Upper lobe of left lung (tissue), 6 donors: Measurements from ENCODE around the gene DOCK6. TPM values are rescaled to one million over a fixed set of nuclear protein-coding genes. Genes with fewer than 3 reads are reported as not detected.
A peak's percentile ranks its signal among the peaks of the same experiment; 100 is the strongest.

ENCODE experiments used
- ATAC-seq, 2 donors: fragments of 200-7000 bp; cut with Tn5 transposase; one replicate each; pipeline ENCODE4 v1.9.1; 2022; ENCODE audit warnings: mild to moderate bottlenecking in 2 of 2, moderate library complexity in 2 of 2; ENCODE audit not compliant: low FRiP score in 2 of 2
- DNase-seq, 2 donors: peaks; one replicate each; pipeline ENCODE4 v3.0.0-alpha.2; 2019 to 2020
- H3K27ac ChIP-seq, 4 donors: fragments of 200-600 bp; sonication (generic); one replicate each; pipeline ENCODE4 v1.5.1; 2016 to 2019
- H3K27me3 ChIP-seq, 4 donors: fragments of 200-600 bp; sonication (generic); one replicate each; pipeline ENCODE4 v1.5.1; 2017 to 2019
- H3K36me3 ChIP-seq, 4 donors: fragments of 200-600 bp; sonication (generic); one replicate each; pipeline ENCODE4 v1.5.1; 2016 to 2019
- H3K4me1 ChIP-seq, 4 donors: fragments of 200-600 bp; sonication (generic); one replicate each; pipeline ENCODE4 v1.5.1; 2018 to 2019
- H3K4me3 ChIP-seq, 4 donors: fragments of 200-600 bp; sonication (generic); one replicate each; pipeline ENCODE4 v1.5.1; 2017 to 2019; ENCODE audit warnings: mild to moderate bottlenecking in 2 of 4, moderate library complexity in 1 of 4
- H3K9me3 ChIP-seq, 4 donors: fragments of 200-600 bp; sonication (generic); one replicate each; pipeline ENCODE4 v1.5.1; 2018 to 2019
- EP300 ChIP-seq, 4 donors: sonication (generic); formaldehyde crosslinking; IDR thresholded peaks; one replicate each; pipeline ENCODE4 v1.5.1; 2017; ENCODE audit warnings: antibody characterized with exemption in 4 of 4, control low read depth in 2 of 4
- POLR2A ChIP-seq, 4 donors: fragments of 450-650 bp; IDR thresholded peaks; one replicate each; pipeline ENCODE4 v1.5.1; 2016 to 2017; ENCODE audit warnings: antibody characterized with exemption in 4 of 4, mild to moderate bottlenecking in 2 of 4
- POLR2AphosphoS5 ChIP-seq, 2 donors: sonication (generic); formaldehyde crosslinking; IDR thresholded peaks; one replicate each; pipeline ENCODE4 v1.5.1; 2017; ENCODE audit warnings: antibody characterized with exemption in 2 of 2
- WGBS, 2 donors: methylation state at CpG; one replicate each; pipeline ENCODE4 v1.1.5; 2017 to 2018; 5-methylcytosine and 5-hydroxymethylcytosine counted together
- total RNA-seq, 6 donors: library from RNA; depleted of rRNA in 4 of 6; stranded (reverse); fragments of >200 nt in 4 of 6; gene quantifications; one replicate each; pipeline versions ENCODE4 v1.1.0 to v1.2.1, GENCODE V29; 2016 to 2021
- TF ChIP-seq, protein P1 (sequence below), 6 experiments: fragments of 450-650 bp in 4 of 6; fragments of 200-600 bp in 2 of 6; sonication (generic) in 2 of 6; IDR thresholded peaks; one replicate each; pipeline ENCODE4 v1.5.1; 2016 to 2019; ENCODE audit warnings: antibody characterized with exemption in 6 of 6
- donor health status: DM: no; HTN: no; CAD: no; lungs with moderate emphysema.
- donor health status: DM: no; HTN: yes; CAD: no; lungs with severe emphysema.

DOCK6 gene
- total RNA-seq, 6 donors from 2014 or later: 34.5 to 203 (median 116) TPM

DNA sequence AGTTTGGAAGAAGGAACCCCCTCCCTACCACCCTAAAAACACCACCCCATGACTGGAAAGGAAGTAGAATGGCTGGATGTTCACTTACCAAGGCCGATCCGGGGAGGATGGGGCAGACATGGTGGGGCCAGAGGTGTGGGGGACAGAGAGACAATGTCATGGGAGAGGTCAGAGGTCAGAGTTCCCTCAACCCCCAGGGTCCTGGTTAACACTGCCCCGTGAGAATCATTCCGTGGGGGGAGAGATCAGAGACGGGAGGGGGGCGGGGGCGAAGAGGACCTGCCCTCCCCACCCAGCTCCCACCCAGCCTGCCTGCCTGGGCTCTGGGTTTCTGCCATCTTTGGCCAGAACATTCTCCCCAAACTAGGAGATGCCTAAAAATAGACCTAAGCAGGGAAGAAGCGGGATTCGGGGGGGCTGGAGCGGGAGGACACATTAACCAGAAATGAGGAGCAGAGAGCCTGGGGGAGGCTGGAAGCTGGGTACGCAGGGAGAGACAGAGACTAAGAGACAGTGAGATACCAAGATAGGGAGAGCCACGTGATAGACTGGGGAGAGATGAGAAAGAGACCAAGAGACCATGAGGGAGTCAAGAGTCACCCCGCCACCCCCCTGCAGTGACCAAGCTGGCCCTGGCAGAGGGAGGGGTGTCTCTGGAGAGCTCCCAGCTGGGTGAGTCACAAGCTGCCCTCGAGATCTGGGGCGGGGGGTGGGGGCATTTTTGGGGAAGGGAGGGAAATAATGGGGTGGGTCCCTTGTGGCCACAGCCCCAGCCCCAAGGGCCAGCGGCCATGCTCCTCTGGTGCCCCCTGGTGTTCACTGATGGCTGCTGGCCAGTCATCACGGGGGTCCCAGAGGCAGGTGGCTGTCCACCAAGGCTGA, 58.9 kb downstream of the DOCK6 start:
- Histone ChIP-seq H3K9me3 (no peaks in the 10 kb centered on the region), H3K4me1 (peaks cover 8 to 22% (median 17%) of the 10 kb centered on the region in 4 donors), H3K36me3 (peaks cover 0 to 90% (median 23%) of the 10 kb centered on the region in 4 donors), H3K4me3 (no peak overlapping the region), H3K27me3 (no peaks in the 10 kb centered on the region), H3K27ac (peak overlapping the region; percentile 75 to 85 (median 82))
- ATAC-seq (peak; percentile 69 to 71), DNase-seq (peak in 1 of 2 donors; percentile 61)
- 38 to 56% methylated on average over 13 to 17 of the region's 17 CpGs for WGBS, 2 donors
- TF ChIP-seq EP300 (IDR thresholded peaks at IDR 0.05) (peak in 1 of 4 donors; percentile 11), POLR2A (IDR thresholded peaks at IDR 0.05) (no peak), POLR2AphosphoS5 (IDR thresholded peaks at IDR 0.05) (peak; percentile 19 to 23)
- TF ChIP-seq, protein P1, sequence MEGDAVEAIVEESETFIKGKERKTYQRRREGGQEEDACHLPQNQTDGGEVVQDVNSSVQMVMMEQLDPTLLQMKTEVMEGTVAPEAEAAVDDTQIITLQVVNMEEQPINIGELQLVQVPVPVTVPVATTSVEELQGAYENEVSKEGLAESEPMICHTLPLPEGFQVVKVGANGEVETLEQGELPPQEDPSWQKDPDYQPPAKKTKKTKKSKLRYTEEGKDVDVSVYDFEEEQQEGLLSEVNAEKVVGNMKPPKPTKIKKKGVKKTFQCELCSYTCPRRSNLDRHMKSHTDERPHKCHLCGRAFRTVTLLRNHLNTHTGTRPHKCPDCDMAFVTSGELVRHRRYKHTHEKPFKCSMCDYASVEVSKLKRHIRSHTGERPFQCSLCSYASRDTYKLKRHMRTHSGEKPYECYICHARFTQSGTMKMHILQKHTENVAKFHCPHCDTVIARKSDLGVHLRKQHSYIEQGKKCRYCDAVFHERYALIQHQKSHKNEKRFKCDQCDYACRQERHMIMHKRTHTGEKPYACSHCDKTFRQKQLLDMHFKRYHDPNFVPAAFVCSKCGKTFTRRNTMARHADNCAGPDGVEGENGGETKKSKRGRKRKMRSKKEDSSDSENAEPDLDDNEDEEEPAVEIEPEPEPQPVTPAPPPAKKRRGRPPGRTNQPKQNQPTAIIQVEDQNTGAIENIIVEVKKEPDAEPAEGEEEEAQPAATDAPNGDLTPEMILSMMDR (IDR thresholded peaks at IDR 0.05): peak; percentile 62 to 87 (median 75)

DNA sequence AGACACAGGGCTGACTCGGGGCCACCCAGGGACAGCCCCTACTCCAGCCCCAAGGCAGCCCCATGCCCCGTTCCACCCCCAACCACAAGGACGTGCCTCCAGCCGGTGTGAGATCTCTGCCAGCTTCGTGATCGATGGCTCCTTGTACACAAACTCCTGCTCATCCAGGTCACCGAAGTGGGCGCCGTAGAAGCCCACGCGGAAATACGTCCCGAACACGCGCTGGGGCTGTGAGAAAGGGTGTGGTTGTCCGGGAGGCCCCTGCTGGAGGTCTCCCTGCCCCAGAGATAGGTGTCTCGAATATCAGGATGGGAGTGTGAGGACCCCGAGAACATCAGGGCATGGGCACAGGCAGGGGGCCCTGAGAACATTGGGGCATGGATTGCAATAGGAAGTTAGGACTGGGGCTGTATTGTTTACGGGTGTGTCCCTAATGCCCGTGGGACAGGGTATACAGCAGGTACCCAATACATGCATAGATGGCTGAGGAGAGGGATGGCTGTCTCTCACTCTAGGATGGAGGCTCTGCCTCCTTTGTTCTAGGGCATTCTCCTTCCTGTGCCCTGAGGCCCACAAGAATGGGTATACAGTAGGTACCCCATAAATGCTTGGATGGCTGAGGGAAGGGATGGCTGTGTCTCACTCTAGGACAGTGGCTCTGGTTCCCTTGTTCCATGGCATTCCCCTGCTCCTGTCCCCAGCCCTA, 59.7 kb downstream of the DOCK6 start:
- WGBS, 2 donors: 89% methylated on average over 14 to 18 of the region's 20 CpGs
- Histone ChIP-seq H3K4me3 (no peak overlapping the region), H3K27me3 (no peaks in the 10 kb centered on the region), H3K4me1 (peaks cover 15 to 30% (median 24%) of the 10 kb centered on the region in 4 donors), H3K9me3 (no peaks in the 10 kb centered on the region), H3K36me3 (peaks cover 0 to 82% (median 20%) of the 10 kb centered on the region in 4 donors), H3K27ac (peak overlapping the region; percentile 75 to 85 (median 82))
- TF ChIP-seq EP300 (IDR thresholded peaks at IDR 0.05) (no peak), POLR2AphosphoS5 (IDR thresholded peaks at IDR 0.05) (no peak), POLR2A (IDR thresholded peaks at IDR 0.05) (no peak)
- TF ChIP-seq, protein P1 (IDR thresholded peaks at IDR 0.05): no peak
- ATAC-seq (no peak), DNase-seq (no peak)

DNA sequence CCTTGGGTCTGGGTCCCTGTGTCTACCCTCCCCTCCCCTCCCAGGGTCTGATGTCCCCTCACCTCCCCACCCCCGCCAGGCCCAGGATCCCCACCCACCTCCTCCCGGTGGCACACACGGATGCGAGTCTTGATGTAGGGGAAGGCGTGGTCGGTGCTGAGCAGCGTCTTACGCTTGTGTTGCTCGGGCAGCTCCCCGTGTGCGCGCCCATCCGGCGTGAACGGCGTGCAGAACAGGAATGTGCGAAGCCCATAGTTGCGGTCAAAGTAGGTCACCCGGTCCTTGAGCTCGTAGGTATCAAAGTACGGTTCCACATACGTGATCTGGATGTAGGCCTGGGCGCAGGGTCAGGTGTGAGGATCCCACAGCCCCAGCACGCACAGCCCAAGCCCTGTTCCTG, 60.5 kb downstream of the DOCK6 start:
- Histone ChIP-seq H3K27me3 (no peaks in the 10 kb centered on the region), H3K27ac (peak overlapping the region in 3 of 4 donors; percentile 79 to 85 (median 85)), H3K9me3 (no peaks in the 10 kb centered on the region), H3K4me1 (peaks cover 21 to 33% (median 28%) of the 10 kb centered on the region in 4 donors), H3K4me3 (no peak overlapping the region), H3K36me3 (peaks cover 0 to 74% (median 16%) of the 10 kb centered on the region in 4 donors)
- TF ChIP-seq EP300 (IDR thresholded peaks at IDR 0.05): no peak
- no peak for TF ChIP-seq POLR2AphosphoS5 (IDR thresholded peaks at IDR 0.05)
- WGBS, 2 donors: 95 to 97% methylated on average over 15 to 24 of the region's 24 CpGs
- DNase-seq (no peak), ATAC-seq (no peak)

DNA sequence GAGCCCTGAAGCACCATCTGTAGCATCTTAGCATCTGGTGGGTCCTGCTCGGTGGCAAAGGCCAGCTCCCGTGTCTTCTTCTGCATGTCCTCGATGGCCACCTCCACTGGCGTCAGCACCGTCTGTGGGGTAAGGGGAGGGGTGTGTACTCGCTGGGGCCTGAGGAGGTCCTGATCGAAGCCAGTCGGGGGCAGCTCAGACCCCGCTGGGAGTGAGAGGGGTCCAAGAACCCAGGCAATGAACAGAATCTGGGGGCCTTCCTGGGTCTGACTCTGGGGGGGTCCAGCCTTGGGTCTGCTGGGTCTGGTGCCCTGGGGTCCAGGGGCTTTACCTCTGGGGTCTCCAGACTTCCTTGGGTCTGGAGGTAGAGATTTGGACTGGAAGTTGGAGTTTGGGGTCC, 61.4 kb downstream of the DOCK6 start:
- TF ChIP-seq POLR2A (IDR thresholded peaks at IDR 0.05) (no peak), POLR2AphosphoS5 (IDR thresholded peaks at IDR 0.05) (no peak), EP300 (IDR thresholded peaks at IDR 0.05) (no peak)
- TF ChIP-seq, protein P1 (IDR thresholded peaks at IDR 0.05): no peak
- WGBS, 2 donors: 93% methylated on average over 3 of the region's 9 CpGs; no CpG with 5 or more reads in 1 of the 2 donors
- Histone ChIP-seq H3K4me3 (no peak overlapping the region), H3K27me3 (no peaks in the 10 kb centered on the region), H3K4me1 (peaks cover 30 to 42% (median 37%) of the 10 kb centered on the region in 4 donors), H3K9me3 (no peaks in the 10 kb centered on the region), H3K36me3 (peaks cover 0 to 65% (median 15%) of the 10 kb centered on the region in 4 donors), H3K27ac (peak overlapping the region in 2 of 4 donors; percentile 79 to 85)
- no peak for ATAC-seq
- no peak for DNase-seq
